ENCODE data around the gene NOC3L.
"Not testable (repeated sequence)": the region's sequence is repeated elsewhere in the genome, so short reads cannot be mapped to it uniquely, and the experiment has no call there.

Gene NOC3L, protein sequence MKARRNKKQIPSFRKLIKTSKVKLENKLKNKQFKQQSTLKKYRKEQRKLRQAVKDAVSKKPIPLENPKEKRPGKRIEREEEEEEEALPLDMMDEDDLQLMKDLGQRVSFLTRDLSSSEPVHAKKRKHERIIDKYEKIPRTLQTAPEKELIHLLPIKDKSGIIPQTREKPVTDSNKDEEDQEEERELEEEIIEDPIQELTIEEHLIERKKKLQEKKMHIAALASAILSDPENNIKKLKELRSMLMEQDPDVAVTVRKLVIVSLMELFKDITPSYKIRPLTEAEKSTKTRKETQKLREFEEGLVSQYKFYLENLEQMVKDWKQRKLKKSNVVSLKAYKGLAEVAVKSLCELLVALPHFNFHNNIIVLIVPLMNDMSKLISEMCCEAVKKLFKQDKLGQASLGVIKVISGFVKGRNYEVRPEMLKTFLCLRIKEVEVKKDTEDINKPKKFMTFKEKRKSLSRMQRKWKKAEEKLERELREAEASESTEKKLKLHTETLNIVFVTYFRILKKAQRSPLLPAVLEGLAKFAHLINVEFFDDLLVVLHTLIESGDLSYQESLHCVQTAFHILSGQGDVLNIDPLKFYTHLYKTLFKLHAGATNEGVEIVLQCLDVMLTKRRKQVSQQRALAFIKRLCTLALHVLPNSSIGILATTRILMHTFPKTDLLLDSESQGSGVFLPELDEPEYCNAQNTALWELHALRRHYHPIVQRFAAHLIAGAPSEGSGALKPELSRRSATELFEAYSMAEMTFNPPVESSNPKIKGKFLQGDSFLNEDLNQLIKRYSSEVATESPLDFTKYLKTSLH

DNA sequence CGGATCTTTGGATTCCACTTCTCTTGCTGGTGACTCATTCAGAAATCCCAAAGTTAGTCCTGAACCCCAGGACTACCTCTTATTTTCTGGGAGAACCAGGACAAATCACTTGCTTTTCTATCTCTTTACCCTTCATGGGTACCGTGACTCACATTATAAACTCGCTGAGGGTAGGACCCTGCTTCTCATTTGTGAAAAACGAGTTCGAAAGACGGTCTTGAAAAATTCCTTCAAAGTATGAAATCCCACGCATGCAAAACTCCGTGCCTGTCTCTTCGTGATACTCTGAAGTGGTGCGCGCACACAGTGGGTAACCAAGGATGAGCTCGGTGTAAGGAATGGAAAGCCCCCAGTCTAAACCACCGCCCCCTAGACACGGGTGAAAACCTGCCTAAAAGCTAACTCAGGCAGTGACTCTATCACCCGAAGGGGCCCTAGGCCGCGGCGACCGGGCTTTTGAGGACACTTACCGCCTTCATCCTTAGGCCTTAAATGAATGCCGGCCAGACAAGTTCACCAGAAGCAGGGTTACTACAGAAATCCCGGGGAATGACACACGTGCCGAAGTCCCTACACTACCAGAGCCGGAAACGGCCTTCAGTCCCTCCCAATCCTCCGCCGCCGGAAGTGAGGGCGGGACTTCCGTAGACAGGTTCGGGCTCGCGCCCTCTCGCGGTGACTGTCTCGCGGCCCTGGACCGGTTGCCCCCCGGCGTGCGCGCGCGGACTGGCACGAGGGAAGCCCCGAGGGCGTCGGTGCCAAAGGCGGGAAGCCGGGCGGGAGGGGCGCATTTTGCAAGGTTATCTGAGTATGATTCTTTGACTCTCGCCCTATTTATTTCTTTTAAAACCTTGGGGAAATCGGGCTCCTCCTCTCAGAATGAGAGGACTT lies at the start of gene NOC3L:
Gene NOC3L, minus strand, starts transcription at position 580 of the 891 bp plus-strand sequence. Its CDS starts 101 bp downstream, at position 479.
- DNase-seq = peak; percentile 94

DNA sequence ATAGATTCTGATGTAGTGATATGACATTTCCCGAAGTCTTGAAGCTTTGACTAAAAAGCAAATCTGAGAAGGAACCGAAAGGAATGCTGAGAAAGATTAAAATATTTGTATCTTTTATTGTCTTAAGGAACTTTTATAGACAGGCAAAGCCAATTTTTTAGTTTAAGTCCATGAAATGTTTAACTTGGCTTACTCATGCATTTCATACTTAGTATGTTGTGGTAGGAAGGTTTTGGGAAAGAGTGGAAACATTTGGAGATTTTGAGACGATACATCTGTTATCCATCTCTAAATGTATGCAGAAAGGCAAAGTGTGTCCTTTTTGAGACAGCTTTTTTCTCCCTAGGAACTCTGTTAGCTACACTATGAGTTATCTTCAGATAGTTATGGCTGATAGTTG lies 49.7 kb upstream of the NOC3L start:
- peak; percentile 56 for DNase-seq

DNA sequence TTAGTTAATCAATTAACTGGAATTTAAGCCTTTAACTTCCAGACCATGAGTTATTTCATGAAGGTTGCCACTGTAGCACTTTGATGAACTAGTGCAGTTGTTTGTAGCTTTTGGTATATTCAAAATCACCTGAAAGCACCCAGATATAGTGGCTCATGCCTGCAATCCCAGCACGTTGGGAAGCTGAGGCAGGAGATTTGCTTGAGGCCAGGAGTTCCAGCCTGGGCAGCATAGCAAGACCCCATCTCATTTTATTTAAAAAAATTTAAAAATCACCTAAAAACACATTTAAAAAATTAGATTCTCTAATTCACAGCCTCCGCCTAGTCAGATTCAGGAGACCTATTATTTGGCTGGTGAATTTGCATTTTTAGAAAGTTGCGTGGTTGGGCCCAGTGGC lies 48.6 kb upstream of the NOC3L start:
- no peak for DNase-seq

DNA sequence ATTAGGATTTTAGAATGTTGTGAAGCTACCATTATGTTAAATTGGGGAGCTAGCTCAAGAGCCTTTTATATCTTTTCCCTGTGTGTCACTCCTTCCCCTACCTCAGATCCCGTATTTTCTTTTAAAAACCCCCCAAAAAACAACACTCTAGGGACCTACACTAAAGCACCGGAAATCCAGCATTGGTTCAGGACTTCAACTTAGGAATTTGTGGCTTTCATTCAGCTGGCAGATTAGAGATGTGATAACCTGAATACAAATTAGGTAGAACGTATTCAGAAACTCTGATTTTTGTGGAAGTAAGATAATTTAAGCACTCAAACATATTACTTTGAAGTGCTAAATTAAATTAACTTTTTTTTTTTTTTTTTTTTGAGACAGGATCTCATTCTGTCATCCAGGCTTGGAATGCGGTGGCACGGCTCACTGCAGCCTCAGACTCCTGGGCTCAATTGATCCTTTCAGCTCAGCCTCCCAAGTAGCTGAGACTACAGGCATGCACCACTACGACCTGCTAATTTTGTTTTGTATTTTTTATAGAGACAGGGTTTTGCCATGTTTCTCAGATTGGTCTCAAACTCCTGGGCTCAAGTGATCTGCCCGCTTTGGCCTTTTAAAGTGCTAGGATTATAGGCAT lies 46.4 kb upstream of the NOC3L start:
- no peak for DNase-seq

DNA sequence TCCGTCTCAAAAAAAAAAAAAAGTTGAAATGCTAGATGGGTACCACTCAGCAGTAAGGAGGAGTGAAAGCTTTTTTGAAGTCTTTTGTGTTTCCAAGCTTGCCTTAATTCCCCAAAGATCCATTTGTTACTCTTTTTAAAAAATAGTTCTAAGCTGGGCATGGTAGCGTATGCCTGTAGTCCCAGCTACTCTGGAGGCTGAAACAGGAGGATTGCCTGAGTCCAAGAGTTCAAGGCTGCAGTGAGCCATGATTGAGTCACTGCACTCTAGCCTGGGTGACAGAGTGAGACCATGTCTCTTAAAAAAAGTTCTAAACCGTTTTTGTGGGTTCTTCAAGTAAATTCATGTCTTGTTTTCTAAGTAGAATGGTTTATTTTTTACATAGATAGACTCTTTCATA lies 44.9 kb upstream of the NOC3L start:
- DNase-seq = no peak

DNA sequence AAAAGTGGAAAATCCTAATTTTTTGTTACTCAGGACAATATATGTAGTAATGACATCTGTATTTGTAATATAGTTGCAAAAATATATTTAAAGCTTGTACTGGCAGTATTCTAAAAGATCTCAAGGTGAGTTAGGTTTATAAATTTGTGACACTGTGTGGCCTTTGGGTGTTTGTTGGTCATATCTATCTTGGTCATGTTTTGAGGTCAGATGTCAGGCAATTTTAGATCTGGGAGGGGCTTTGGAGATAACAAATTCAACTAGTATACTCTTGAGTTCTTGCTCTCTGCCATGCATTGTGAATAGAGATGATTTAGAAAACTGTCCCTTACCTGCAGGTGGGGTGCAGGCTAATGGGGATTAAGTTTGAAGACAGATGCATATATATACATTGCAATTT lies 42.7 kb upstream of the NOC3L start:
- no peak for DNase-seq

DNA sequence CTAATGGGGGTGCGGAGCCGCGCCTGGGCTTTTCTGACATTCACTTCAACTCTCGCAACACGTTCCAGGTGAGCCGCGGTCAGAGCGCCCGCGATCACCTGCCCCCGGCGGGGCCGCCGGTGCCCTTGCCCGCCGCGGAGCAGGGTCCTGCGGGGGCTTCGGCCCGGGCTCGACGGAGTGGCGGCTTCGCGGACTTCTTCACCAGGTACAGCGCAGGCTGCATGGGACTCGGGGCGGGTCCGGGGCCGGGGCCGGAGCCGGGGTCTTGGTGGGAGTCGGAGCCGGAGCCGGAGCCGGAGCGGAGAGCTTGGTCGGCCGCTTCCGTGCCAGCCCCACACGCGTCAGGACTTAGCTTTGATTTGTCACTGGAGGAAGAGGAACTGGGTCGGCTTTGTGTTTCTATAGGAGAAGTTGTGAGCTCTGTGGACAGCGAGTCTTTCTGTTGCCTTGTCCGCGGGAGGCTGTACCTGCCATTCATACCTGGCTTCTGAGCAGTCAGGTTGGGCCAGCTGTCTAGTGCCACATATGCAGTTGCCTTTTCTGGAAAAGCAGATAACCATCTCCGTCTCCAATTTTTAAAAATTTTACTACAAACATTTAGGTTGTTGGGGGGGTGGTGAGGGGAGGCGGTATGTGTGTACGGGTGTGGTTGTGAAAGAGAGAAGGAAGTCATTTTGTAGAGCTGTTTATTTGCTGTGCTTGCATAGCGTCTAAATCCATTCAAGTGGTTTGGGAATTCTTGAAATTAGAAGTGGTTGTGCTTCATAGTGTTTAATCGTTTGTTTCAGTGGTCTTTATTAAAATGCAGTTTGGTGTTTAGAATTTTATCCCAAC lies 40.9 kb upstream of the NOC3L start:
- peak; percentile 56 for DNase-seq

DNA sequence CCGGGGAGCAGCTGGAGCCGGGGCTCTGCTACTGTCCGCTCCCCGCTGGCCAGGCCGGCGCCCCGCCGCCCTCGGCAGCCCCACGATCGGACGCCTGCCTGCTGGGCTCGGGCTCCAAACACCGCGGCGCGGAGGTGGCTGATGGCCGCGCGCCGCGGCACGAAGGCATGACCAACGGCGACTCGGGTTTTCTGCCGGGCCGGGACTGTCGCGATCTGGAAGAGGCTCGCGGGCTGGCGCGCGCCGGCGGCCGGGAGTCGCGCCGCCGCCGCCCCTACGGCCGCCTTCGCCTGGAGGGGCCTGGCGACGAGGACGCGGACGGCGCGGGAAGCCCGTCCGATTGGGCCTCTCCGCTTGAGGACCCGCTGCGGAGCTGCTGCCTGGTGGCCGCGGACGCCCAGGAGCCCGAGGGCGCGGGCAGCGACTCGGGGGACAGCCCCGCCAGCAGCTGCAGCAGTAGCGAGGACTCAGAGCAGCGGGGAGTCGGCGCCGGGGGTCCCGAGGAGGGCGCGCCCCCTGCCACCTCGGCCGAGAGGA lies 40.2 kb upstream of the NOC3L start:
- DNase-seq = peak; percentile 34

DNA sequence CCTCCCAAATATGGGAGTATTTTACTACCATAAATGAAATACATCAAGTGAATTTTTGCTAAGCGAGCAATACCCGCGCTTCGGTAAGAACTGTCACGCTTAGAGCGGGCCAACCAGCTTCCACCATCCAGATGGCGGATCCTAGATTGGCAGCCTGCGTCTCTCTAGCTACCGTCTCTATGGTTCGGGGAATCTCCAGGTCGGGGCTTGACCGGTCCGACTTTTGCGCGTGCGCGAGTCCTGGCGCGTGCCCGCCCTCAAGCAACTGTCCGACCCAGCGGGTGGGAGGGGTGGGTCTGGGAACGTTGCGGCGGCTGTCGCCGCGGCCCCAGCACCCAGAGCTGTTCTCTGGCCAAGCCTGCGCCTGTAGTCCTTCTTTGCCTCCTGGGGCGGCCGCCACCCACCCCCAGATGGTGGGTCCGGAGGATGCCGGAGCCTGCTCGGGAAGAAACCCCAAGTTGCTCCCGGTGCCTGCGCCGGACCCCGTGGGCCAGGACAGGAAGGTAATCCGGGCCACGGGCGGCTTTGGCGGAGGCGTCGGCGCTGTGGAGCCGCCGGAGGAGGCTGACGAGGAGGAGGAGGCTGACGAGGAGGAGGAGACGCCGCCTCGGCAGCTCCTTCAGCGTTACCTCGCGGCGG lies 39.6 kb upstream of the NOC3L start, which contains the start of gene TBC1D12:
Gene TBC1D12, plus strand, starts transcription at position 338 of the 639 bp plus-strand sequence. Its CDS starts 73 bp downstream, at position 411.
- DNase-seq = peak; percentile 94

DNA sequence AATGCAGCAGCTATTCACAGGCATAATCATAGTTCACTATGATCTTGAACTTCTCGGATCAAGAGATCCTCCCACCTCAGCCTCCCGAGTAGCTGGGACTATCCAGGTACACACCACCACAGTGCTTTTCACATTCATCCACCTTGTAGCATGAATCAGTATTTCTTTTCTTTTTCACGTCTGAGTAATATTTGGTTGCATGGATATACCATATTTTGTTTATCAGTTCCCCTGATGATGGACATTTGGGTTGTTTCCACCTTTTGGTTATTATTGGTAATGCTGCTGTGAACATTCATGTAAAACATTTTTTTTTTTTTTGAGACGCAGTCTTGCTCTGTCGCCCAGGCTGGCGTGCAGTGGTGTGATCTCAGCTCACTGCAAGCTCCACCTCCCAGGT lies 36.0 kb upstream of the NOC3L start:
- no peak for DNase-seq

DNA sequence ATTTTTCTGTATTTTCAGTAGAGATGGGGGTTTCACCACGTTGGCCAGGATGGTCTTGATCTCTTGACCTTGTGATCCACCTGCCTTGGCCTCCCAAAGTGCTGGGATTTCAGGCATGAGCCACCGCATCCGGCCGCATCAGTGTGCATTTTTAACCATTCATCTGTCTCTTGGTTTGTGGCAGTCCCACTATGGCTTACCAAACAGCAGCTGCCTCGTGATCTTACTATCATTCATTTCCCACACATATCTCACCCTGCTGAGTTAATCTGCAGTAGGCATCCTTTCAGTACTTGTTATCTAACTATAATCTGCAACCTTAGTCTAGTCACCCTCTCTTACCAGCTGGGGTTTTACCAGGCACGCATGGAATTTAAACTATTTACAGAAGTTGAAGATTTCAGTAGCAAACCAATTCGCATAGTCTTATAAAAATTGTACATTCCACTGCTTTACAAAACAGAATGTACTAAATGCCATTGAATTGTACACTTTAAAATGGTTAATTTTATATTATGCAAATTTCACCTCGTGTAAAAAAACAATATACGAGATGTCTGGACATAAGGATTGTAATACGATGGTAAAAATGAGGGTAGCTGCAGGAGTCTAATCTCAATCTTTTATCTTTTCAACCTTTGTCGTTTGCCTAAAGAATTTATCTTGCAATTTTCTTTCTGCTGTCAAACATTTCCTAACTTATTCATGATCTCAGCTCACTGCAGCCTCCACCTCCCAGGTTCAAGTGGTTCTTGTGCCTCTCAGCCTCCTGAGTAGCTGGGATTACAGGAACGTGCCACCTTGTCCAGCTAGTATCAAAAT lies 35.0 kb upstream of the NOC3L start:
- peak; percentile 28 for DNase-seq

DNA sequence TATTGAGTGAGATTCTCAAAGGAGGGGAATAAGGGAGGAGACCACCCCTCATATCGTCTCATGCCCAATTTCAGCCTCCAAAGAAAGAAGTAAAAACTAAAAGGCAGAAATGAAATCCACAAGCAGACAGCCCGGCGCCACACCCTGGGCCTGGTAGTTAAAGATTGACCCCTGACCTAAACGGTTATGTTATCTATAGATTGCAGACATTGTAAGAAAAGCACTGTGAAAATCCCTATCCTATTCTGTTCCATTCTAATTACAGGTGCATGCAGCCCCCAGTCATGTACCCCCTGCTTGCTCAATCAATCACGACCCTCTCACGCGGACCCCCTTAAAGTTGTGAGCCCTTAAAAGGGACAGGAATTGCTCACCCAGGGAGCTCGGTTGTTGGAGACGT lies 29.4 kb upstream of the NOC3L start:
- DNase-seq = not testable (repeated sequence)

DNA sequence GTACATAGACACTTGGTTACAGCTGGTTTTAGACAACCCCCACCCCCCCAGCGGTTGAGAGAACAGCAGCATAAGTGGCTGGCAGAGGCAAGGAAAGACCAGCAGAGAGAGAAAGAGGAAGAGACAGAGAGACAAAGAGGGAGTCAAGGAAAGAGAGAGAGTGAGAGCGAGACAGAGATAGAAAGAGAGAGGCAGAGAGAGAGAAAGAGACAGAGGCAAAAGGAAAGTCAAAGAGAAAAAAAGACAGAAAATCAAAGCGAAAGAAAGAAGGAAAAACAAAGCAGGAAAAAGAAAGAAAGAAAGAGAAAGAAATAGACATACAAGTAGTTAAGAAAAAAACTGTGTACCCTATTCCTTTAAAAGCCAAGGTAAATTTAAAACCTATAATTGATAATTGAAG lies 23.0 kb upstream of the NOC3L start:
- DNase-seq = not testable (repeated sequence)

DNA sequence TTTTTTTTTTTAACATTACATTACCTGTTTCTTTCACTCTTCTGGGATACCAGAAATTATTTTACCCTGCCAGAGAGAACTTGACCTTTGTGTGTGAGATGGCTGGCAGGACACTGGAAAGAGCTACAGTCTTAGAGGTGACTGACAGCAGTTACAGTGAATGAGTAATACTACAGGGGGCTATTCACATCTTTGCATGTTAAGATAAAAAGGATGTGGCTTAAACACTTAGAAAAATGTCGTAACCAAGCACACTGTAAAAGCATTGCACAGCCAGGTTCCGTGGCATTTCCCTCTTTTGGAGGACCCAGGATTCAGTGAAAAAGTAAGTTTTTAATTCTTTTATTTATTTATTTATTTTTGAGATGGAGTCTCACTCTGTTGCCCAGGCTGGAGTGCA lies 20.8 kb upstream of the NOC3L start:
- DNase-seq = no peak

DNA sequence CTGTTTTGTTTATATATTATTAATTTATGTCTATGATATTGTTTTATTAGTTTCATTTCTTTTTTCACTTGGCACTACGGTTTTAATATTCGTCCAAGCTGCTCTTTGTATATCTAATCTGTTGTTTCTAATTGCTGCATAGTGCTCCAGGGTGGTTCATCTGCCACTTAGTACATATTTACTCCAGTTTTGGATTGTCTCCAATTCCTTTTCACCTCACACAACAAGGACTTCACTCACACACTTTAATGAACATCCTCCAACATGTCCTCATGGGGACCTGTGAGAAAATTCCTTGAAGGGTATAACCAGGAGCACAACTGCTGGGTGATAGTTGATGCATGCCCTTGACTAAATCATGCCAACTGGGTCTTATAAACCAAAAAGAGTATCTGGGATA lies 14.1 kb upstream of the NOC3L start:
- no peak for DNase-seq

DNA sequence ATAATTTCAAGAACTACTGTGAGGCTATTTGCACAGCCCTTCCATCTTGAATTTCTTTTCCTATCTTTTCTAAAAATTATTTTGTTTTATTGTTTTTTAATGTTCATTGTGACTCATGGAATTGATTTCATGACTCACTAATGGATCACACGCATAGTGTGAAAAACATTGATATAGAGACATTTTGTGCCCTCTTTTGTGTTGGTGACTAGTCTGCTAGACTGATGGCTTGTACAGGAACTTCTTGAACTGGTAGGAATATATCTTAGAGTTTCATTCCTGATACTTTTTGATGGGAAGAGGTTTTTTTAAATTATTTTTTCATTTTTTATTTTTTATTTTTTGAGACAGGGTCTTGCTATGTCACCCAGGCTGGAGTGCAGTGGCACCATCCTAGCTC lies 12.6 kb upstream of the NOC3L start:
- no peak for DNase-seq

DNA sequence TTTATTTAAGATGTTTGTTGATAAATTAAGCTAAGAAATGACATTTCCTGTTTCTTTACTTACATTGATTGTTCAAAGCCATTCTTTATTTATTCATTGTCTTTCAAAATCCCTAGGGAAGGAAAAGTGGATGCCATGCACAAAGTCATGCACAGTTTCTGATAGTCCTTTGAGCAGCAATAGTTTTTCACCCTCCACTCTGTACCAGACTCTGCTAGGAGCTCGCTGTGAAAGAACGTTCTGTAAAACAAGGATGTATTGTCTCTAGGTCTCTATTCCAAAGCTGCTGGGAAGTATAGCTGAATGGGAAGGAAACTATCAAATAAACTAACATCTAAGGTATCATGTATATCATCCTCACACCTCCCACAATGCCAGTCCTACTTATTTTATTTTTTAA lies 7.8 kb upstream of the NOC3L start:
- no peak for DNase-seq

DNA sequence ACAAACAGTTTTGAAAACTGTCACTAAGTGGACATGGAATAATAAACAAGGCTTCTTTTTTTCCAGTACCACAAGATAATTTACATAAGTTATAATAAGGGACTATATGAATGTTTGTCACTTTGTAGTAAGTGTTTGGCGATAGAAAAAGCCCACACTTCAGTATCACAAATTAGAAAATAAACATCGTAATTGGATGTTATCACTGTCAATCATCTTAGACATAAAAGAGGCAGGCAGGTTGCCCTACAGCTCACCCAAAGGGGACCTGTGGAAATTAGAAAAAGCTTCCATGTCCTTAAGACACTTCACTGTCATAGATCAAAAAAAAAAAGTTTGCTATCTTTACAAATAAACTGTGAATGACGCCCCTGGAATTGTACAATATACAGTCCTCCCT lies 3.6 kb upstream of the NOC3L start:
- DNase-seq = no peak

DNA sequence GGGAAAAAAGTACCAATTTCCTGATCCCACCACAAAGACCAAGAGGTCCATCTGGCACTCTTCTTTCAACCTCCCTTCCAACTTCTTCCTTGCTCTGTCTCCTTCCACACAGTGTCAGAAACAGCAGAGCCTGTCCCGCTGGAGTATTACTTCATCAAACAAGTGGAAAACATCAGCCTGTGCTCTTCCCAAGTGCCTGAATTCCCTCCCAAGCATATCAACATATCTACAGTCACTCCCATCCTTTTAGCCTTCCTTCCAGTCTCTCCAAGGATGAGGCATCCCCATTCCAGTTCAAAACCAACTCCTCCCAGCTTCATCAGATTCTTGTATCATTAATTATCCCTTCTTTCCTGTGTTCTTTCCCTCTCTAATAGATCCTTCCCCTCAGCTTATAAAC lies 1.7 kb upstream of the NOC3L start:
- no peak for DNase-seq

DNA sequence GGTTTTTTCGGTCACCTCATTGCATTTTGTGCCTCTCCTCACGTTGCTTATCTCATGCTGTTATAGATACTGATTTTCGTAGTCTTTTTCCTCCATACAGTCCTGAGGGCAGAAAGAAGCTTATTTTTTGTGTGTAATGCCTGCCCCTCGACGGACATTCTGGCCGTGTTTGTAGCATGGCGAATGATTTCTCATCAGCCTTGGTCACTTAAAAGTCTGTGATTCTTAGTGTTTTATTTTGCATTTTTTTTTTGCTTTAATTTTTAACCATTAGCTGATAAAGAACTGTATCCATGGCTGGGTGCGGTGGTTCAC lies 469 bp upstream of the NOC3L start:
- no peak for DNase-seq

Measured in fibroblast of skin of right quadriceps (primary cell).